ENCODE measurements around the gene EIPR1.

The EIPR1 gene

DNA sequence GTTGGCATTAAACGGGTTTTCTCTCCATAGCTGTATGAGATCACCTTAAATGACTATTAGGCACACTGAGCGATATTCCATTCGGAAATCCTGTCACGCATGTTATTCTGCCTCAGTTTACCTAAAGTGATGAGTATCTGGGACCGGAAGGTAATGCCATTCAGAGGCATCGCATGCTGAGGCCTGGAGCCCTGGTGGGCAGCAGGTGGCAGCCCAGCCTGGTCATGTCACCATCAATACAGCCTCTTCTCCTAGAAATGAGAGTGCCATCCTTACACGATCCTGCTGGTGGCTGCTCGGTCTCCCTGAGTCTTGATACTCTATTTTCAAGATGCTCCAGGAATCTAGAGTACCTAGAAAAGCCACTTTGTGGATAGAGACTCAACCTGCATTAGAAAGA lies 119.8 kb downstream of the EIPR1 start:
- TF ChIP-seq, protein P1, sequence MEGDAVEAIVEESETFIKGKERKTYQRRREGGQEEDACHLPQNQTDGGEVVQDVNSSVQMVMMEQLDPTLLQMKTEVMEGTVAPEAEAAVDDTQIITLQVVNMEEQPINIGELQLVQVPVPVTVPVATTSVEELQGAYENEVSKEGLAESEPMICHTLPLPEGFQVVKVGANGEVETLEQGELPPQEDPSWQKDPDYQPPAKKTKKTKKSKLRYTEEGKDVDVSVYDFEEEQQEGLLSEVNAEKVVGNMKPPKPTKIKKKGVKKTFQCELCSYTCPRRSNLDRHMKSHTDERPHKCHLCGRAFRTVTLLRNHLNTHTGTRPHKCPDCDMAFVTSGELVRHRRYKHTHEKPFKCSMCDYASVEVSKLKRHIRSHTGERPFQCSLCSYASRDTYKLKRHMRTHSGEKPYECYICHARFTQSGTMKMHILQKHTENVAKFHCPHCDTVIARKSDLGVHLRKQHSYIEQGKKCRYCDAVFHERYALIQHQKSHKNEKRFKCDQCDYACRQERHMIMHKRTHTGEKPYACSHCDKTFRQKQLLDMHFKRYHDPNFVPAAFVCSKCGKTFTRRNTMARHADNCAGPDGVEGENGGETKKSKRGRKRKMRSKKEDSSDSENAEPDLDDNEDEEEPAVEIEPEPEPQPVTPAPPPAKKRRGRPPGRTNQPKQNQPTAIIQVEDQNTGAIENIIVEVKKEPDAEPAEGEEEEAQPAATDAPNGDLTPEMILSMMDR (IDR thresholded peaks at IDR 0.05; ENCODE audit: control insufficient read depth, extremely low read depth, insufficient read depth) = no peak
- no peak for DNase-seq (ENCODE audit: low read depth)
- no peak overlapping the region for H3K4me3 ChIP-seq (ENCODE audit: low read depth, low read length)

DNA sequence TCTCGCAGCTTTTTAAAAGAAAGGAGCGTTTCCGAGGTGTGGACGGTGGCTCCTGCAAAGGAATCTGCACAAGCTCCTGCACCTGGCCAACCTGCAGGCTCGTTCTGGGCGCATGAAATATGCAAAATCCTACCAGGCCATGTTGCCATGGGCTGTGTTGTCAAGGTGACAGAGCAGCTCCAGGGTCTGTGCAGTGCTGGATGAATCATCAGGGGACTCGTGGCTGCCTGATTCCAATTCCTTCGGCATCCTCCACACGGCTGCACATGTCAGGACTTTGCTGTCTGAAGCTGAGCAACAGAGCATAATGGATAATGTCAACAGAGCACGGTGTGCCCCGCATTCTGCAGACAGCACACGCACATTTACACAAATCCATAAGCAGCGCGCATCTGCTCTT lies 120.5 kb downstream of the EIPR1 start:
- TF ChIP-seq, protein P1 (IDR thresholded peaks at IDR 0.05; ENCODE audit: control insufficient read depth, extremely low read depth, insufficient read depth) = no peak
- no peak for DNase-seq (ENCODE audit: low read depth)
- H3K4me3 ChIP-seq (ENCODE audit: low read depth, low read length) = no peak overlapping the region

DNA sequence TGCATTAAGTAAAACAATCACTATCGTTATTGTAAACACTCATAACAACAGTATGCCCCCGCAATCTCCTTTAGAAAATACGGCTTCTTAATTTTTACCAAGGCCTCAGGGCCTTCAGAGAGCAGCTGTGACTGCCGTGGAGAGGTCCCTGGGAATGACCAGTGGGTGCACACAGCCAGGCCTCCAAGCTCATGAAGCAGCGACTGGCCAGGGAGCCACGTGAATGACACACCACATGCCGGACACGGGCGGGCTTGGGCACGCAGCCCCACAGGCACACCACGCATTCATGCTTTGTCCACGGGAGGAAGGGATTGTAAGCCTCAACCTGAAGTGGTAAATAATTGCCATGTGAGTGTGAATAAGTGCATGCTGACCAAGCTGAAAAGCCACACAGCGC lies 121.0 kb downstream of the EIPR1 start:
- H3K4me3 ChIP-seq (ENCODE audit: low read depth, low read length) = no peak overlapping the region
- TF ChIP-seq, protein P1 (IDR thresholded peaks at IDR 0.05; ENCODE audit: control insufficient read depth, extremely low read depth, insufficient read depth) = no peak
- no peak for DNase-seq (ENCODE audit: low read depth)

- H3K4me3 ChIP-seq (ENCODE audit: low read depth, low read length) = no peak overlapping the region
- TF ChIP-seq, protein P1 (IDR thresholded peaks at IDR 0.05; ENCODE audit: control insufficient read depth, extremely low read depth, insufficient read depth) = no peak
- DNase-seq (ENCODE audit: low read depth) = no peak
These were observed 121.5 kb downstream of the EIPR1 start for GRCh38 chr2:3256157-3256556.

- no peak for DNase-seq (ENCODE audit: low read depth)
- TF ChIP-seq, protein P1 (IDR thresholded peaks at IDR 0.05; ENCODE audit: control insufficient read depth, extremely low read depth, insufficient read depth) = no peak
- H3K4me3 ChIP-seq (ENCODE audit: low read depth, low read length) = no peak overlapping the region
These were observed 123.1 kb downstream of the EIPR1 start for GRCh38 chr2:3254442-3254941.

DNA sequence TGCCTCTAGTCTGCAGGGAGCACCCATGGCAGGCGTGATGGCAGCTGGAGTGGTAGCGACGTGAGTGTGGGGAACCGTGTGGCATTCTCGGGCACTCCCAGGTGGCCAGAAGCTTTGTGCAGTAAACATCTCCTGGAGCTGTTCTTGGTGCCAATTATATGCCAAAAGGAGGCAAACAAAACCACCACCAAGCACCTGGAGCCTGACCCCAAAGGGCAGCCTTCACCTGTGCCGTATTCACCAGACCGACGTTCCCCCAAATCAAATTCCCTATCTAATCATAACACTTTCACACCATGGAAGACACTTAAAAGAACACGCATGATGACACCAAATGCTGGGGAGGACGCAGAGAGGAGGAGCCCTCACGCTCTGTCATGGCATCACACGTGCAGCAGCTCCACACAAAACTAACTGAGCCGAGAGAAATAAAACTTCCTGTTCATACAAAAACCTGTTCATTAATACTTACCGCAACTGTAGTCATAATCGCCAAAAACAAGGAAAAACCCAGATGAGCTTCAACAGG lies 123.6 kb downstream of the EIPR1 start:
- no peak for DNase-seq (ENCODE audit: low read depth)
- no peak overlapping the region for H3K4me3 ChIP-seq (ENCODE audit: low read depth, low read length)
- TF ChIP-seq, protein P1 (IDR thresholded peaks at IDR 0.05; ENCODE audit: control insufficient read depth, extremely low read depth, insufficient read depth) = no peak

DNA sequence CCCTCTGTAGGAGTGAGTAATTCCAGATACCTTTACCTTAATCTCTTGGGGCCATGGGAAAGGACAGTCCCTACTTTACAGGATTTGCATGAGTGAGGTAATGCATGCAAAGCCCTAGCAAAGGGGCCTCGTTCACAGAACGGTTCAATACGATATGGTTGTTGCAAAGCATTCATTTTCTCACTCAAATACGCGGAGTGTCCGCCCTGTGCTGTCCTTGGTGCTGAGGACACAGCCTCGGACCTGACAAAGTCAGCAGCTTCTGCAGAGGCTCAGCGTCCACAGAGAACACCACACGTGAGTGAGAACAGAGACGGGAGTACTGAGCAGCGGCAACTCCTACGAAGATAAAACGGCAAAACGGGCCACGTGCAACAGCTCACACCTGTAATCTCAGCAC lies 125.7 kb downstream of the EIPR1 start:
- no peak for DNase-seq (ENCODE audit: low read depth)

More for the DNA sequence above, 125.7 kb downstream of the EIPR1 start:
- TF ChIP-seq, protein P1 (IDR thresholded peaks at IDR 0.05; ENCODE audit: control insufficient read depth, extremely low read depth, insufficient read depth) = no peak
- H3K4me3 ChIP-seq (ENCODE audit: low read depth, low read length) = no peak overlapping the region

All from LNCaP clone FGC (cell line).